NCI-H2107 (cell line): ENCODE data around the gene CFLAR.

Experiments used
- DNase-seq: peaks from one replicate; lab custom pipeline; 2025; lab: John Stamatoyannopoulos, UW

The CFLAR gene

GRCh38 chr2:201219328-201220096, 103.5 kb downstream of the CFLAR start:
- no peak for DNase-seq

GRCh38 chr2:201220102-201220570, 104.2 kb downstream of the CFLAR start:
- DNase-seq: no peak

GRCh38 chr2:201223089-201224073, 107.4 kb downstream of the CFLAR start:
- DNase-seq: no peak
